22Rv1 (cell line): ENCODE measurements around the gene GP1BB.

Experiments used
- CTCF ChIP-seq: fragments of 450-650 bp; IDR thresholded peaks from 2 replicates; pipeline ENCODE4 v1.5.1; 2017; ENCODE audit warnings: mild to moderate bottlenecking
- ZFX ChIP-seq: fragments of 450-650 bp; IDR thresholded peaks from 2 replicates; pipeline ENCODE4 v1.6.1; 2017; ENCODE audit warnings: antibody characterized with exemption, borderline replicate concordance

DNA sequence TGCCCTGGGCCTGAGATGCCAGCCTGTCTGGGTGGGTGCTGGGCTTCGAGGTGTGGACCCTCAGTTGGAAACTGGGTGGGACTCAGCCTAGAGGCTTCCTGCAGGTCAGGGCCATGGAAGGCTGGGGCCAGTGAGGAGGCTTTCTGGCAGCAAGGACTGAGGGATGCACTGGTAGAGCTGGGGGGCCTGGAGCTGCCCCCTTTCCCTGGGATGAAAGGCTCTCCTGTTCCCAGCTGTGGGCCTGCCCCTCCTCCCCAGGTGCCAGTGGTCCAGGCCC is 6.6 kb upstream of the GP1BB start:
- TF ChIP-seq CTCF, result no peak
- no peak for TF ChIP-seq ZFX
